NK-92 (cell line): Measurements from ENCODE around the gene ZNRF4.
"Not testable (repeated sequence)": the region's sequence is repeated elsewhere in the genome, so short reads cannot be mapped to it uniquely, and the experiment has no call there.

Experiments used
- DNase-seq: peaks from one replicate; lab custom pipeline; 2025; ENCODE audit not compliant: unreplicated experiment; lab: John Stamatoyannopoulos, UW

Gene ZNRF4

GRCh38 chr19:5455367-5456129 is at the start of gene ZNRF4:
ZNRF4 (plus strand) TSS chr19:5455417; CDS start chr19:5455492, 75 bp downstream.
- DNase-seq = no peak

- DNase-seq = not testable (repeated sequence)
Measured at GRCh38 chr19:5406198-5406597, 49.0 kb upstream of the ZNRF4 start.

DNA sequence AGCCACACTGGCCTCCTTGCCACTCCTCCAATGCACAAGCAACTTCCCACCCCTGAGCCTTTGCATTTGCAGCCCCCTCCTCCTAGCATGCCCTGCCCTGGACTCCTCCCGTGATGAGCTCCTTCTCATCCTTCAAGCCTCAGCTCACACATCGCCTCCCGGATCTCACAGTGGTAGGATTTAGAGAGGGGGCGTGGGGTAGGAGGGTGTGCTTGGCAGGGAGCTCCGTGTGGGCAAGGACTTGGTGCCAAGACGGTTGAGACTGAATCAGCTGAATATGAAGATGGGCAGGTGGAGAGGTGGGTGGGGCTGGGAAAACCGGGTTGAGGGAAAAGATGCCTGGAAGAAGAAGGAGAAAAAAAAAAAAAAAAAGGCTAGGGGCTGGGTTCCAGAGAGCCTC is 48.4 kb upstream of the ZNRF4 start:
- DNase-seq = no peak

GRCh38 chr19:5407356-5407755 is 47.9 kb upstream of the ZNRF4 start:
- DNase-seq = no peak

- no peak for DNase-seq
Measured at GRCh38 chr19:5417495-5418436, 37.5 kb upstream of the ZNRF4 start.

GRCh38 chr19:5418677-5419076 is 36.5 kb upstream of the ZNRF4 start:
- DNase-seq = no peak

DNA sequence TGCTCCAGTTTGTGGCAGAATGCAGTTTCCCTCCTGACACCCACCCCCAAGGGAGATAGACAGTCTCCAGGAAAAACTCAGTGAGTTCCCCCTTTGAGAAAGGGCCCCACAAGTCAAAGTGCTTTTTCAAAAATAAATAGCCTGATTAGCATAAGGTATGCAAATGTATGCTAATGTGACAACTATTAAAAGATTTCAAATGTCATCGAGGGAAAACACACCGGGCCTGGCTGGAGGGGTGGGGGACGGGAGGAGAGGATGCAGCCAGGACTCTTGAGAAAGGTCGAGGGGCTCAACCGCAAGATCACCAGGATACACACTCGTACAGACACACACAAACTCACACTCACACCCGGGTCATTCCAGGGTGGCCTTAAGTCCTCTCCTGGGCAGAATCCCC is 34.3 kb upstream of the ZNRF4 start:
- DNase-seq = no peak

- no peak for DNase-seq
Measured at GRCh38 chr19:5423567-5424125, 31.6 kb upstream of the ZNRF4 start.

GRCh38 chr19:5424192-5424973 is 30.8 kb upstream of the ZNRF4 start:
- no peak for DNase-seq

GRCh38 chr19:5425260-5425659 is 30.0 kb upstream of the ZNRF4 start:
- no peak for DNase-seq

- DNase-seq = no peak
Measured at GRCh38 chr19:5430237-5430636, 25.0 kb upstream of the ZNRF4 start.

DNA sequence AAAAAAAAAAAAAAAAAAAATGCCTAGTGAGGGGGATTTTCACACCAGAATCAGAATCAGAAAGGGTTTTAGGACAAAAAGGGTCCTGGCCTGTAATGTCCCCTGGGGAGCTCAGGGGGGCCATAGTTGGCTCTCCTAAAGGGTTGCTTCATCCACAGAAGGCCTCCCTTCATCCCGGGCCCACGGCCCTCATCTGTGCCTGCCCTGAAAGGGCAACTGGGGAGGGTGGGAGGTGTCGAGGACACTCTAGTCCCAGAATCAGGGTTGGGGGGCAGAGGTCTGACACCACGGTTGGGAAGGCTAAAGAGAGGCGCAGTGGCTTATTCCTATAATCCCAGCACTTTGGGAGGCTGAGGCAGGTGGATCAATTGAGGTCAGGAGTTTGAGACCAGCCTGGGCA is 22.5 kb upstream of the ZNRF4 start:
- no peak for DNase-seq

DNA sequence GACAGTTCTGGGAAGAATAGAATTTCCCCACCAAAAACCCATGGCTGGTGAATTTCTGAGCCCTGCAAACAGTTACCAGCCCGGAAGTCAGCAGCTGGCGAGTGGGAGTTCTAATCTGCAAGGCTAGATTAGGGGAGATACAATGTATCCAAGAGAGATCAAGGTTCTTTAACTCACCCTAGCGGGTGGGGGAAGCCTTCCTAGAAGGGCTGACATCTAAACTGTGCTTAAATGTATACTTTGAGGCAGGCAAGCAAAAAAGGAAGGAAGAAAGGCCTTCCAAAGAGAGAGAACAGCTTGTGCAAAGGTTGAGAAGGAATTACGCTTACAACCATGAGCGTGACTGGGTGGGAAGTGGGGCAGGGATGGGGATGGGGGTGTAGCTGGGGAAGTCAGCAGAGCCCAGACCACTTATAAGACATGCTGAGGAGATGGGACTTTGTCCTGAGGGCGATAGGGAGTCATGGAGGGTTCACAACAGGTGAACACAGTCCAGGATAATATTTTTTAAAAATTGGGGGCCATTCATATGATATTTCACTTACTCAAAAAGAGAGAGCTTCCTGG is 20.8 kb upstream of the ZNRF4 start:
- no peak for DNase-seq

- no peak for DNase-seq
Measured at GRCh38 chr19:5434970-5435641, 20.1 kb upstream of the ZNRF4 start.

DNA sequence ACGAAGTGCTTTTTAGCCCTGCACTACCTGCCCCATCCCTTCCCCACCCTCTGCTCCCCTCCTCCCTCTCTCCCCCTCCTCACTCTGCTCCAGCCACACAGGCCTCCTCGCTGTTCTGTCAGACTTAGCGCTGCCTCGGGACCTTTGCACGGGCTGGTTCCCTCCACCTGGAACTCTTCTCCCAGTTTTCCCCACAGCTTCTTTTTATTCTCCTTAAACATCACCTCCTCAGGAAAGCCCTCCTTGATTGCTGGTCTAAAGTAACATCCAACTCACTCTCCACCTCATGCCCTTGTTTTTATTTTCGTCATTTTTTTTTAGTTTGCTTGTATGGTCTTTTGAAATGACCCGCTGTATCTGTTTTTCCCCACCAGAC is 19.6 kb upstream of the ZNRF4 start:
- DNase-seq = no peak

GRCh38 chr19:5436106-5436947 is 18.9 kb upstream of the ZNRF4 start:
- no peak for DNase-seq

- no peak for DNase-seq
Measured at GRCh38 chr19:5436948-5437306, 18.3 kb upstream of the ZNRF4 start.

- DNase-seq = not testable (repeated sequence)
Measured at GRCh38 chr19:5438756-5439155, 16.5 kb upstream of the ZNRF4 start.

- DNase-seq = no peak
Measured at GRCh38 chr19:5439452-5439851, 15.8 kb upstream of the ZNRF4 start.
